Measurements from ENCODE around the gene OR12D2.
"Not testable (repeated sequence)": the region's sequence is repeated elsewhere in the genome, so short reads cannot be mapped to it uniquely, and the experiment has no call there.

OR12D2 gene

GRCh38 chr6:29442719-29443118 lies 47.3 kb downstream of the OR12D2 start:
- no peak for DNase-seq (ENCODE audit: low read depth)

GRCh38 chr6:29444031-29444430 lies 48.6 kb downstream of the OR12D2 start:
- DNase-seq (ENCODE audit: low read depth); H3K4me3 ChIP-seq (ENCODE audit: low read depth, low read length): not testable (repeated sequence)

More at GRCh38 chr6:29442719-29443118, 47.3 kb downstream of the OR12D2 start:
- H3K4me3 ChIP-seq (ENCODE audit: low read depth, low read length): no peak overlapping the region
- no peak for TF ChIP-seq MYC (IDR thresholded peaks at IDR 0.05; ENCODE audit: low read depth, low read length)
- no peak for TF ChIP-seq CTCF (IDR thresholded peaks at IDR 0.05; ENCODE audit: low read depth, low read length)
- TF ChIP-seq MAX (IDR thresholded peaks at IDR 0.05; ENCODE audit: low read depth, low read length): no peak
- TF ChIP-seq POLR2A (IDR thresholded peaks at IDR 0.05; ENCODE audit: extremely low read depth, insufficient read length): no peak
